GM19455 (cell line): ENCODE measurements around the gene PPP1R36.
"Not testable (repeated sequence)": the region's sequence is repeated elsewhere in the genome, so short reads cannot be mapped to it uniquely, and the experiment has no call there.

Source experiments
- ATAC-seq: cut with Tn5 transposase; IDR thresholded peaks from one replicate; pipeline ENCODE4 v1.9.1; 2021; ENCODE audit not compliant: unreplicated experiment

Gene PPP1R36

DNA sequence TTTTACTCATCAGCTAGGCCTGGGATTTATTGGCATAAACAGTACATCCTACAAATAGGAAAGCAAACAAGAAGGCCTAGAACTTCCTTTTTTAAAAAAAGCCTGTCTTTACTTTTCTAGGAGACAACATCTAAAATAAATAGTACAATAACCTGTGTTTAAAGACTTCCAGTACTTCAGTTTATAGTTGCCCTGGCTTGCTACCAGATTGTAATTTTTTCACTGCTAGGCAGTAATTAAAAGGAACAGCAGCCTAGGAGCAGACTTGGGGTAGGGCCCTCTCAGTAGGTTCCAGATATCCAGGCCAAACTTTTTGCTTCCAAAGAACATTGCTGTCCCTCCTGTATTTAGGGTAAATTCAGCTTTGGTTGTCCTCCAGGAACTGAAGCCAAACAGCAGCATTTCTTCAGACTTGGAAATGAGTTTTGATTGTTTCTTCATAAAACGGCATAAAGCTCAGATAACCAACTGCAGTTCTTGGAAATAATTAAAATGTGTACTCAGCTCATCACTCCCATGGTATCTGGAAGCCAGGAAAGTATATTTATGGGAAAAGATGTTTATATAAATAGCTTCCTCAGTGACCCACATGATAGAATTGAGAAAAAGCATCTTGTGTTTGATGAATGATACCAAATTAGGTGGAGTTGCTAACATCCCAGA lies 61.7 kb downstream of the PPP1R36 start:
- ATAC-seq = no peak

DNA sequence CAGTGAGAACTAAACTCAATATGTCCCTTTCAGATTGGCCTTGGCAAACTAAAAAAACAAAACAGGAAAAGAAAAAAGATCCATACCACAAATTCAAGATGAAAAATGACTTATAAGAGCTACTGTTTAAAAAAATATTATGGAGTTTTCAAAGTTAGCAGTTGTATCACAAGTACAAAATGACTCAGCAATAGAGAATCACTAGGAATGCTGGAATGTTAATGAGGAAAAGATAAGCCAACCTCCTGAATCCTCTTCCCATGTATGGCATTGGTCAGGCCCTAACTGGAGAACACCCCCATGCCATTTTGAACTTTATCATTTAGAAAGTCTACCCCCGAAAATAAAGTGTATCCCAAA lies 62.2 kb downstream of the PPP1R36 start:
- ATAC-seq = no peak

DNA sequence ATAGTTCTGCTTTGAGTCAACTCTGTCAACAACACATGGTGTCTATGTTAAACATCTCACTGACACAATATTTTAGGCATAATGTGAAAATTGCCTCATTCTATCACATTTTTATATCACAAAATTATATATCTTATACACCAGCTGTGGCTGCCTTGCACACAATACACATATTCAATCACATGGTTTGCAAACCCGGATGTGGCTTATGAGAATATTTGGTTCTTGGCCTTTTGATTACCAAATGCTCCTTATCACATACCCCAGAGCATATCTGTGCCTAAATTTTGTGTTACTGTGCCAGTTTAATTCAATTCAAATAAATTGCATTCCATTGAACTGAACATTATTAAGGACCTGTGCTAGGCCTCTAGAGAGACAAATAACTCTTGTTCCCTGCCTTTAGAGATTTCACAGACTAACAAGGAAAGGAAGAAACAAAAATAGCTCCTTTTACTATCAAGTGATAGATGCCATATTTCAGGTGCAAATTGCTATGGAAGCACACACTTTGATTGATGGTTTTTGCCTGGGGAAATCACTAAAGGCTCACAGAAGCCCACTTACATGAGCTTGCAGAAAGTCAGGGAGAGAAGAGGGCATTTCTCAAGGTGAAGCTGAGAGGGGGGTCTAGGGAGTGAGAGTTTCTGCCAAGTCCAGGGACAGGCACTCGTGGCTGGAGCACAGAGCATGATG lies 63.4 kb downstream of the PPP1R36 start:
- no peak for ATAC-seq

DNA sequence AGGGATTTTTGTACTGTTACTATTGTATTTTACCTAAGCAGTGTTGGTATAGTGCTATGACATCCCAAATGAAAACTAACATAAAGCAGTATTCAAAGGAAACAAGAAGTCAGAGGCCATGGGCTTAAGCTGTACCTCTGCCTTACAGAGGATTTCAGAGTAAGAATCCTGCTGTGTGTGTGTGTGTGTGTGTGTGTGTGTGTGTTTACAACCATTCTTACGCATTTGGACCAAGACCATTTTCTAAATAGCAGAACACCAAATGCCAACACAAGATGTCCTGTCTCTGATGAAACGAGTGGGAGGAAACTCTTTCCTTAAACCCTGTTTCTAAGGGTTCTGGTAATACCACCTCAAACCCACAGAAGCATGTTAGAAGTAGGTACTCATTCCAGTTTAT lies 64.4 kb downstream of the PPP1R36 start:
- no peak for ATAC-seq

DNA sequence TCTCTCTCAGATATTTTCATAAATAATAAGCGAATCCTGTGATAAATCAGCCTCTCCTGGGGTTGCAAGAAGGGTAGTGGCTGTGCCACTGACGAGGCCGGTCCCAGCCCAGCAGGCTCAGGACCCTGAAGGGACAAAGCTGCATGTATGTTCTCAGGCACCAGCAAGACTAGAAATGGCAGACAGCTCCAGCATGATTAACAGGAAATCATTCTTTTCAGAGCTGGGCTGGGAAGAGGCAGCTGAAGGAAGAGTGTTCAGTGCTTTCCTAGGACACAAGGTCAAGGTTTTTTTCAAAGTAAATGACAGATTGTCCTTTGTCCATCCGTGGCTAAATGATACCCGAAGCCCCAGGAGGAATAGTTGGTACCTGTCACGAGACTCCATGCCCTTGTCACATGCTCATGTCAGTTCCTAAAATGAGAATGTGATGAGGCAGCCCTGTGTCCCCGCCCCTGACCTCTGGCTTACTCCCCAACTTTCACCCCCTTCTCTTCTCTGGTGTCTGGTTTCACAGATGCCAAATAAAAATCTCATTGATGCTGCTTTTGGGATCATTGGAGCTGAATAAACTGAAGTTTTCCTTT lies 65.1 kb downstream of the PPP1R36 start:
- no peak for ATAC-seq

DNA sequence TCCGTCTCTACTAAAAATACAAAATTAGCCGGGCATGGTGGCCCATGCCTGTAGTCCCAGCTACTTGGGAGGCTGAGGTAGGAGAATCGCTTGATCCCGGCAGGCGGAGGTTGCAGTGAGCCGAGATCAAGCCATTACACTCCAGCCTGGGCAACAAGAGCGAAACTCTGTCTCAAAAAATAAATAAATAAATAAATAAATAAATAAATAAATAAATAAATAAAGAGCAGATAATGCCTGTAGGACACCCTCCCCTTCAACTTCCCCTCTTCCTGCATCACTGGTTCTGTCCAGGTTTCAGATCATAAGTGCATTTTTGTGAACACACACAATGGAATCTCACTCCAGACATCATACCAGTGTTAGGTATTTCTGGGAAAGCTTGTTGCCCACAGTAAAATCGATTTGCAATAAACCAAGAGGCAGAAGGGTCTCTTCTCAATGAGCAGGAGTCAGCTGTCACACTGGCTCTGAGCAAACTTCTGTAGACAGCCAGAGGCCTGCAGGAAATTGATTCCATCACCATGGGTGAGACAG lies 68.2 kb downstream of the PPP1R36 start:
- not testable (repeated sequence) for ATAC-seq

DNA sequence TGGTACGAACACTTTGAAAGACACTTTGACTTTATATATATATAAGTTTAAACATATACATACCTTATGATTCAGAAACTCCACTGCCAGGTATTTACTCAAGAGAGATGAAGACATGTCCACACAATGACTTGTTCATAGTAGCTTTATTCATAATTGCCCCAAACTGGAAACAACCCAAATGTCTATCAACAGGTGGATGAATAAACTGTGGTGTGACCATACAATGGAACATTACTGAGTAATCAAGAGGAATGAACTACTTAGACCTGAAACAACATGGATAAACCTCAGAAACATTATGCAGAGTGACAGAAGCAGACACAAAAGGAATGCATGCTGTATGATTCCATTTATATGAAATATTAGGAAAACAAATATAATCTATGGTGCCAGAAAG lies 71.1 kb downstream of the PPP1R36 start:
- no peak for ATAC-seq

DNA sequence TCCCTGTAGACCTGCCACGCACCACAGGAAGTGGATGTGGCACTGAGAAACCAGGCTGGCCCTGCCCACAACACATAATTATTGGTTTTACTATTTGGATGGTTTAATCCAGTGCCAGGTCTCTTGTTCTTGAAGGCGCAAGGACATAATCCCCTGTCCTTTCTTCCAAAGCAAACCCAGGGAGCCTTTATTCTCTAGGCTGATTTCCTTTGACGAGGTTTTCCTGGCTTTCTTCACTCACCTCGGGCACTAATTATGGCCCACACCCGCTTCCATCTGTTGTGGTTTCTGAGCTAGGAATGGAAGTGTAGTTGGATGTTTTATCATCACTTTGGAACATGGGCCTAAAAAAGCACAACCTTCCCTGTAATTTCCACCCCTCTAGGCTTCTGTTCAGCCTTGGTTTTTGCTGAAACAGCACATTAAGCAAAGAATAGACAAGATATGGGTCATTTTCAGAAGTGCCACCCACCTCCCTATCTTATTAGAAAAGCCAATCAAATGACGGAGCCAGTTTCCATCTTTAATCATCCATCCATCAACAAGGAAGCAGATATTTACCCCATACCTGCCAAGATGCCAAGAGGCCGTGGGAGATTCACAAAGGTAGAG lies 73.9 kb downstream of the PPP1R36 start:
- ATAC-seq = no peak

DNA sequence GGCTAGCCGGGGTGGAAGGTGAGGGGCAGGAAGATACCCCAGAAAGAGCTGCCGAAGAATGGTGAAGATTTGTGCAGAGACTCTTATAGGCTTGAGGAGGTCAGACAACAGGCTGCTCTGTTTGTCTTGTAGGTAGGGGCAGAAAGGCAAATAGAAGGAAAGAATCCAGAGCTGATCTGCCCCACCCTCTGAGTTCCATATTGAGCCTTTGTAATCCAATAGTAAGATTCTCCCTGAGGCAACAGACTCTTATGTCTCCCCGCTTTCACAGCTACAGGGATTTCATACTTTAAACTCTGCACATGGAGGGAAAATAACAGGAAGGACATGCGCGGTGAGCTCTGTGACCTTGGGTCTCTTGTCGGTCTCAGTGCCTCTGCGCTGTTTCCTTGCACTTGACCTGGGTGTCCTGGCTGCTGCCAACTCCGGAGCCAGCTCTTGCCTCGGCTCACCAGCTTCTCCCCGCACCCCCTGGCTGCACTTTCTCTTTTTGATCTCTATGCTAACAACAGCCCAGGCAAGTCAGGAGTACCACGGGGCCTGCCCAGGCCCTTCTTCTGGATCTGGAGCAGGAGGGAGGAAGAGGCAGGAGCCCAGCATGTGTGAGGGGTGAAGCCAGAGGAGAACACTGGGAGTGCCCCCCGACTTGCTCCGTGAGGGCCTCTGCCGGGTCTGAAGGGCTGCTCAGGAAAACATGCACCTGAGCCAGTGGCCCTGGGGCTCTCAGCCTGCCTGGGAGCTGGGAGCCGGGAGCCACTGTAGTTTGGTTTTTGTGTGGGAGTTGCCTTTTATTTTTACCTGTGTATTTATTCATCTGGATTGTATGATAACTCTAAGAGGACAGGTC lies 75.8 kb downstream of the PPP1R36 start:
- no peak for ATAC-seq

DNA sequence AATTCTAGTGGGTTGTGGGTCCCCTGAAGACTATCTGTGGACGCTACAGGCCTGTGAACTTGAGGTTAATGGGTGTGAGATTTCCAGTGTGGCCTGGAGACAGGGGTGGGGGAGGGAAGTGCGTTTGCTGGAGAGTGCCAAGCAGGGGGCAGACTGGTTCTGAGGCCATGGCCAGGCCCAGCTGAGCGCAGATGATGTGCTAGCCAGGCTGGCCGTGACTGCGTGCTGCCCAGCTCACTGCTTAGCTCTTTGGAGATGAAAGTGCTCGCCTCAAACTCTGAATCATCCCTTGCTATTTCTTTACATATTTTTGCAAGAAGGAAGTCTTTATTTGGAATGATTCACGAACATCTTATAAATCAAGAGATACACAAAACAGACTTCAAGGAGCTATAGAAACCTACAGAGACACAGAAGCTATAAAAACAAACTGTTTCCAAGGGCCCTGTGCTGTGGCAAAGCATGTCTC lies 79.2 kb downstream of the PPP1R36 start:
- ATAC-seq = no peak

DNA sequence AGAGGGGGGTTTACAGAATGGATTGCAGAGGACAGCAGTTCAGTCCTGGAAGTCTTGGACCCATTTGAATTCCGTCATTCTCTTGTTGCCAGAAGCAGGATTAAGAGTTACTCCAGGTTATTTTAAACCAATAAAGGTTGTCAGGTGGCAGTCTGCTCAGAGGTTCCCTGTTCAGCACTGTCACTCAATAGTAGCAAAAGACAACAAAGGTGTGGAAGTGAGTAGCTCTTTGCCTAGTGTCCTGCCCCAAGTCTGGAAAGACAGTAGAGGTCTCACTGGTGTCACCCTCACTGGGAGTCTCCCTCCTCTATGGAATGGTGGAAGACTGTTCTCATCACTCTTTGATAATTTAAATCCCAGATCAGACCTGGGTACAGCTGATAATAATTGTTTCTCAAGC lies 81.0 kb downstream of the PPP1R36 start:
- ATAC-seq = no peak

DNA sequence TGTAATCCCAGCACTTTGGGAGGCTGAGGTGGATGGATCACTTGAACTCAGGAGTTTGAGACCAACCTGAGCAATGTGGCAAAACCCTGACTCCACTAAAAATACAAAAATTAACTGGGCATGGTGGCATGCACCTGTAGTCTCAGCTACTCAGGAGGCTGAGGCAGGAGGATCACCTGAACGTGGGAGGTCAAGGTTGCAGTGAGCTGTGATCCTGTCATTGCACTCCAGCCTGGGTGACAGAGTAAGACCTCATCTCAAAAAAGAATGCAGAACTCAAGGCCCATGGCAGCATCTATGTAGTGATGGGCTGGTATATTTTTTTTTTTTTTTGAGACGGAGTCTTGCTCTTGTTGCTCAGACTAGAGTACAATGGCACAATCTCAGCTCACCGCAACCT lies 81.5 kb downstream of the PPP1R36 start:
- not testable (repeated sequence) for ATAC-seq

DNA sequence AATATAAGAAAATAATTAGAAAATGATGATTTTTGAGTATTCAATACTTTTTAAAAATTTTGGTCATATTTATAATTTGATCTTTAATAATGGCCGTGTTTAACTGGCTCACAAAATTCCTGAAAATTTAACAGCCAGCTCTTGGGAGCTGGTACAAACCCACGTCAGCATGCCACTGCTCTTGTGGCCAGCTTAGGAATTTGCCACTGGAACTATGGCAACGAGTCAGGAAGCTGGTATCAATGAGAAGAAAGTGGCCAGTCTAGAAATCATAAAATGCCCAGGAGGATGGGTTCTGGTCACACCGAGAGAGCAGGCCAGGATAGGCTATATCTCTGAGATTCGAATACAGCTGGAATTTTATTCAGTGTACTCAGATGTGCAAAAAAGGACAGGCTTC lies 82.3 kb downstream of the PPP1R36 start:
- ATAC-seq = no peak

DNA sequence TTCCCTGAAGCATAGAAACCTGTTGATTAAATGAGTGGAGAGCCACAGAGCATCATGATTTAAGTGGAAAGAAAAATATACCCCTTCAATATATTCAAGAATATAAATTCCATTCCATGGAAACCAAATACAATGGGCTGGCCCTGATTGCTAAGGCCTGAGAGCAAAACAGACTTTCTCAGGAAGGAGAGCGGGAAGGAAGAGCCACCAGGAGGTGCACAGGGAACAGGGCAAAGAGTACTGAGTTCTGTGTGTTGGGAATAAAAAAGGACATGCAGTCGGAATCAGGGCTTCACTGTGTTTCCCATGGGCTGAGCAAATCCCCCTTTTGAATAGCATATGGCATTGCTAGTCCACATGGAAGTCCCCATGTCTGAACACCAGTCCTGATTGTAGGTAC lies 84.8 kb downstream of the PPP1R36 start:
- no peak for ATAC-seq

DNA sequence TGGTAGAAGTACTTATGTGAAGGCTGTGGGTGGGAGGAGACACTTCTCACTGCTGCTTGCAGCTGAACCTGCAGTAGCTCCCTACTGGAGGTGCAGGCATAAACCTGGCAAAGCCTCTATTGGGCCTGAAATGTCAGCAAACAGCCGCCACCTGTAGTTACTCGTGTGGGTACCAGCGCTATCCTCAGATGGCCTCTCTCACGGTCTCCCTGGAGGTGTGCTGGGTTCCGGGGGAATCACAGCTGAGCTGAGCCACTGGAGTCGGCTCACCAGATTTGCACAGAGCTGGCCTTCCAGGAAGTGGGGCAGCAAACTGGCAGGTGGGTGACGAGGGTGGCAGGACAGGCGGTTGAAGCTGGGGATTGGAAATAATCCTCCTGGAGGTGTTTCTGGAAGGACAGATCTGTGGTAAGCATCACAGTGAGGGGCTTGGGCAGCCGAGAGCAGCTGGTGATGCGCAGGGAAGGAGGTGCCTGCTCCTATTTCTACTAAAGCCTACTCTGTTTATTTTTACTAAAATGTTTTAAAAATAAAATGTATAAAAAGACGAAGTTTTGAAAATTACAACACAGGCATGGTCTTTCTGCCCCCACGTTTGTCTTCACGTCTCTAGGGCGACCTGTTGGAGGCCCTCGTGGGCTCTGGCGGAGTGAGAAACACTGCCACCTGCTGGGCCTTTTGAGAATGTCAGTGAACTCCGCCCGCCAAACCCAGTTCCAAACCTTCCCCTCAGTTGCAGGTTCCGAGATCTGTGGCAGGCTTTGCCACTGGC lies 86.6 kb downstream of the PPP1R36 start:
- ATAC-seq = no peak

DNA sequence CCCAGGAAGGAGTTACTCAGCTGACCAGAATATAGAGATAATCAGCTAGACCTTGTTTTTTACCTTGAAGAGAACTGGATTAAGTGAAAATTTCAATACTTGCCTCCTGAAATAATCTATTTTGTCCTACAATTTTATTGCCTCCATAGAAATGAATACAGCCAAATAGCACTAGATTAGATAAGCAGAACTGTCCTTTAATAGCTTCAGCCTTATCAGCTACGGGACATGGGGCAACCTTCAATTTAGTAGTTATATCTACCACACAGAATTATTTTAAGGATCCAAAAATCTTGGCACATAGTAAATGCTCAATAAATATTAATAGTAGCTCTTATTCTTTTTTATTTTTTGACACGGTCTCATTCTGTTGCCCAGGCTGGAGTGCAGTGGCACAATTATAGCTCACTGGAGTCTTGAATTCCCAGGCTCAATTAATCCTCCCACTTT lies 87.2 kb downstream of the PPP1R36 start:
- ATAC-seq = no peak

DNA sequence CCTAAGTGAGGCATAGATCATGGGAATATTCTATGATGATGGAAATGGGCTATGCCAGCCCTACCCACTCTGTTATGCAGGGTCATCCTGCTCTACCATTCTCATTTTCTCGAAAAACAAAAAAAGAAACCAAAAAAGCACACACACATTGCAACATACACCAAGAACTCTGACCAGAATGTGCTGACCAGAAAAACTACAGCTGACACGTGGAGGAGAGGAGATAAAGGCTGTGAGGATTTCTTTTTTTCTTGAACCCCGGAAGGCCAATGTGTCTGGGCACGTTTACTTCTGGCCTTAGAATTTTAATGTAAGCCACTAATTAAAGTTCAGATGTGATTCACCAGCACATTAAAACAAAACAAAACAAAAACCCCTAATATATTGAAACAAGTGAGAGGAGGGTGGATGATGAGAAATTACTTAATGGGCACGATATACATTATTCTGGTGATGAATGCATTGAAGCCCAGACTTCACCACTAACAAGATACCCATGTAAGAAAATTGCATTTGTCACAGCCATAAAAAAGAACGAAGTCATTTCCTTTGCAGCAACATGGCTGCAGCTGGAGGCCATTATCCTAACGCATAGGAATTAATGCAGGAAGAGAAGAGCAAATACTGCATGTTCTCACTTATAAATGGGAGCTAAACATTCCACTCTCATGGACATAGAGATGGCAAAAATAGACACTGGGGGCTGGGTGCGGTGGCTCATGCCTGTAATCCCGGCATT lies 88.1 kb downstream of the PPP1R36 start:
- no peak for ATAC-seq

DNA sequence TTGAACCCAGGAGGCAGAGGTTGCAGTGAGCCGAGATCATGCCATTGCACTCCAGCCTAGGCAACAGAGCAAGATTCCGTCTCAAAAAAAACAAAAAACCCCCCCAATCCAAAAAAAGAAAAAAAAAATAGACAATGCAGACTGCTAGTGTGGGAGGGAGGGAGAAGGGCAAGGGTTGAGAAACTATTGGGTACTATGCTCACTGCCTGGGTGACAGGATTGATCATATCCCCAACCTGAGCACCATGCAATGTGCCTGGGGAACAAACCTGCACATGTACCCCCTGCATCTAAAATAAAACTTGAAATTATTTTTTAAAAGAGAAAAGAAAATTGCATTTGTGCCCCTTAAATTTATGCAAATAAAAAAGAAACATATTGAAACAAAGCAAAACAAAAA lies 88.9 kb downstream of the PPP1R36 start:
- ATAC-seq = no peak
